PC-3 (cell line): ENCODE data around the gene GALNT18. TPM values are rescaled to one million over a fixed set of nuclear protein-coding genes. Genes with fewer than 3 reads are reported as not detected.

Source experiments
- ATAC-seq: fragments of 200-7000 bp; cut with Tn5 transposase; 2 replicates; pipeline ENCODE4 v1.9.1; 2020; ENCODE audit warnings: mild to moderate bottlenecking, moderate library complexity
- BruUV-seq: library from RNA; stranded (reverse); fragments of 400-500 nt; replicated peaks from 2 replicates; lab custom pipeline; 2021; lab: Mats Ljungman, UMichigan
- CTCF ChIA-PET: fragments of 300-600 bp; sonication (Branson Sonifier 250); formaldehyde crosslinking; loops from one replicate; lab custom pipeline; 2022; ENCODE audit warnings: antibody characterized with exemption; lab: Charles Lee
- POLR2A ChIA-PET: fragments of 300-600 bp; sonication (Branson Sonifier 250); formaldehyde crosslinking; loops from one replicate; lab custom pipeline; 2022; ENCODE audit warnings: antibody characterized with exemption; ENCODE audit not compliant: unreplicated experiment; lab: Charles Lee
- DNase-seq: peaks from one replicate; pipeline ENCODE4 v3.0.0-alpha.2; 2015
- H2AFZ ChIP-seq: fragments of 300-600 bp; sonication (generic); 2 replicates; pipeline ENCODE4 v1.6.0; 2016; ENCODE audit warnings: antibody characterized with exemption, low read length
- H3F3A ChIP-seq: fragments of 300-600 bp; sonication (generic); one replicate; pipeline ENCODE4 v1.6.0; 2017; ENCODE audit warnings: antibody characterized with exemption, low read length, control low read depth, mild to moderate bottlenecking; ENCODE audit not compliant: unreplicated experiment
- H3K27ac ChIP-seq: fragments of 300-600 bp; sonication (generic); 2 replicates; pipeline ENCODE4 v1.5.1; 2016; ENCODE audit warnings: mild to moderate bottlenecking, low read length
- H3K27me3 ChIP-seq: fragments of 300-600 bp; sonication (generic); 2 replicates; pipeline ENCODE4 v1.6.1; 2016; ENCODE audit warnings: low read length, mixed read lengths
- H3K36me3 ChIP-seq: fragments of 300-600 bp; sonication (generic); 2 replicates; pipeline ENCODE4 v1.6.1; 2016; ENCODE audit warnings: low read depth, mixed run types, low read length, mixed read lengths
- H3K4me1 ChIP-seq: fragments of 300-600 bp; sonication (generic); 2 replicates; pipeline ENCODE4 v1.5.1; 2016; ENCODE audit warnings: low read length; ENCODE audit not compliant: insufficient read depth
- H3K4me2 ChIP-seq: fragments of 300-600 bp; sonication (generic); 2 replicates; pipeline ENCODE4 v1.6.0; 2016; ENCODE audit warnings: low read length
- H3K4me3 ChIP-seq: fragments of 300-600 bp; sonication (generic); 2 replicates; pipeline ENCODE4 v1.5.1; 2016; ENCODE audit warnings: mild to moderate bottlenecking, low read length, mixed read lengths
- H3K79me2 ChIP-seq: fragments of 300-600 bp; sonication (generic); 2 replicates; pipeline ENCODE4 v1.6.1; 2017; ENCODE audit warnings: low read length, mixed read lengths
- H3K9ac ChIP-seq: fragments of 300-600 bp; sonication (generic); 2 replicates; pipeline ENCODE4 v1.6.0; 2016; ENCODE audit warnings: mild to moderate bottlenecking, low read length
- H3K9me2 ChIP-seq: fragments of 300-600 bp; sonication (generic); replicated peaks from 2 replicates; pipeline ENCODE4 v1.6.1; 2016; ENCODE audit warnings: mixed run types, low read length, mixed read lengths
- H3K9me3 ChIP-seq: fragments of 300-600 bp; sonication (generic); 2 replicates; pipeline ENCODE4 v1.6.1; 2016; ENCODE audit warnings: low read length, mixed read lengths
- H4K20me1 ChIP-seq: fragments of 300-600 bp; sonication (generic); 2 replicates; pipeline ENCODE4 v1.6.1; 2016; ENCODE audit warnings: low read length, mixed read lengths
- EZH2 ChIP-seq: fragments of 300-600 bp; sonication (generic); IDR thresholded peaks from one replicate; pipeline ENCODE4 v1.6.1; 2017; ENCODE audit warnings: antibody characterized with exemption, mild to moderate bottlenecking, low read length; ENCODE audit not compliant: unreplicated experiment
- EZH2phosphoT487 ChIP-seq: fragments of 300-600 bp; sonication (generic); IDR thresholded peaks from 2 replicates; pipeline ENCODE4 v1.6.1; 2018; ENCODE audit warnings: mild to moderate bottlenecking, antibody characterized with exemption, low read length, borderline replicate concordance
- intact Hi-C: fragments of 100-400 bp; cut with micrococcal nuclease; formaldehyde crosslinking; loops from 2 replicates; pipeline ENCODE4 v1.9.0; 2023
- total RNA-seq: library from RNA; depleted of rRNA; stranded (reverse); fragments of >200 nt; gene quantifications from 2 replicates; pipeline ENCODE4 v1.2.3, GENCODE V29; 2014
- TF ChIP-seq, protein P1 (sequence below): fragments of 300-600 bp; sonication (generic); conservative IDR thresholded peaks from 2 replicates; pipeline ENCODE4 v1.5.1; 2017; ENCODE audit warnings: antibody characterized with exemption, low read depth, mild to moderate bottlenecking, low read length

The GALNT18 gene
- total RNA-seq, 1 experiment from 2014 or later, result 34.5 TPM

- CTCF ChIA-PET, result no interaction called here
- Histone ChIP-seq H3K9me3 (no peaks in the 10 kb centered on the region), H3K4me1 (no peaks in the 10 kb centered on the region), H3F3A (no peaks in the 10 kb centered on the region), H3K79me2 (no peaks in the 10 kb centered on the region), H3K36me3 (no peaks in the 10 kb centered on the region), H3K9ac (no peak overlapping the region), H3K27ac (no peak overlapping the region), H3K27me3 (no peaks in the 10 kb centered on the region), H4K20me1 (no peaks in the 10 kb centered on the region), H2AFZ (no peak overlapping the region), H3K9me2 (no peaks in the 10 kb centered on the region), H3K4me3 (no peak overlapping the region), H3K4me2 (no peak overlapping the region)
- BruUV-seq, result no TSS peak
- DNase-seq (no peak), ATAC-seq (no peak)
- POLR2A ChIA-PET, result no interaction called here
- TF ChIP-seq EZH2 (no peak), EZH2phosphoT487 (no peak)
- TF ChIP-seq, protein P1, sequence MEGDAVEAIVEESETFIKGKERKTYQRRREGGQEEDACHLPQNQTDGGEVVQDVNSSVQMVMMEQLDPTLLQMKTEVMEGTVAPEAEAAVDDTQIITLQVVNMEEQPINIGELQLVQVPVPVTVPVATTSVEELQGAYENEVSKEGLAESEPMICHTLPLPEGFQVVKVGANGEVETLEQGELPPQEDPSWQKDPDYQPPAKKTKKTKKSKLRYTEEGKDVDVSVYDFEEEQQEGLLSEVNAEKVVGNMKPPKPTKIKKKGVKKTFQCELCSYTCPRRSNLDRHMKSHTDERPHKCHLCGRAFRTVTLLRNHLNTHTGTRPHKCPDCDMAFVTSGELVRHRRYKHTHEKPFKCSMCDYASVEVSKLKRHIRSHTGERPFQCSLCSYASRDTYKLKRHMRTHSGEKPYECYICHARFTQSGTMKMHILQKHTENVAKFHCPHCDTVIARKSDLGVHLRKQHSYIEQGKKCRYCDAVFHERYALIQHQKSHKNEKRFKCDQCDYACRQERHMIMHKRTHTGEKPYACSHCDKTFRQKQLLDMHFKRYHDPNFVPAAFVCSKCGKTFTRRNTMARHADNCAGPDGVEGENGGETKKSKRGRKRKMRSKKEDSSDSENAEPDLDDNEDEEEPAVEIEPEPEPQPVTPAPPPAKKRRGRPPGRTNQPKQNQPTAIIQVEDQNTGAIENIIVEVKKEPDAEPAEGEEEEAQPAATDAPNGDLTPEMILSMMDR, result no peak
- intact Hi-C loops, result no loop called here
Measured at GRCh38 chr11:11481371-11481770, 140.4 kb downstream of the GALNT18 start.

- no peaks in the 10 kb centered on the region for H3K27me3 ChIP-seq
- H3K4me3 ChIP-seq, result no peak overlapping the region
- DNase-seq, result no peak
- H3K9me2 ChIP-seq, result no peaks in the 10 kb centered on the region
- POLR2A ChIA-PET, result no interaction called here
- CTCF ChIA-PET, result no interaction called here
- H3K27ac ChIP-seq, result no peak overlapping the region
- H2AFZ ChIP-seq, result no peak overlapping the region
- H3F3A ChIP-seq, result no peaks in the 10 kb centered on the region
- no peaks in the 10 kb centered on the region for H3K36me3 ChIP-seq
- H3K9ac ChIP-seq, result no peak overlapping the region
- intact Hi-C loops, result no loop called here
- no peak for ATAC-seq
- no peaks in the 10 kb centered on the region for H3K79me2 ChIP-seq
- no peaks in the 10 kb centered on the region for H4K20me1 ChIP-seq
- TF ChIP-seq EZH2phosphoT487, result no peak
- no peak for TF ChIP-seq EZH2
- TF ChIP-seq, protein P1, result no peak
- BruUV-seq, result no TSS peak
- H3K4me2 ChIP-seq, result no peak overlapping the region
- no peaks in the 10 kb centered on the region for H3K9me3 ChIP-seq
- no peaks in the 10 kb centered on the region for H3K4me1 ChIP-seq
Measured at GRCh38 chr11:11480971-11481370, 140.8 kb downstream of the GALNT18 start.

- Histone ChIP-seq H3K36me3 (no peaks in the 10 kb centered on the region), H3K27ac (no peak overlapping the region), H3K9me2 (no peaks in the 10 kb centered on the region), H2AFZ (no peak overlapping the region), H3K4me1 (no peaks in the 10 kb centered on the region), H3K79me2 (no peaks in the 10 kb centered on the region), H3K27me3 (no peaks in the 10 kb centered on the region), H3K4me3 (no peak overlapping the region), H3K4me2 (no peak overlapping the region), H3K9ac (no peak overlapping the region), H3K9me3 (no peaks in the 10 kb centered on the region), H3F3A (no peaks in the 10 kb centered on the region), H4K20me1 (no peaks in the 10 kb centered on the region)
- BruUV-seq, result no TSS peak
- intact Hi-C loops, result no loop called here
- no peak for ATAC-seq
- TF ChIP-seq, protein P1, result peak; percentile 31; the same call in 1 of the 2 replicates
- no peak for TF ChIP-seq EZH2
- no peak for DNase-seq
- POLR2A ChIA-PET, result no interaction called here
- CTCF ChIA-PET, result no interaction called here
Measured at GRCh38 chr11:11478687-11479086, 143.1 kb downstream of the GALNT18 start.
